ENCODE data around the gene DTNA. TPM values are rescaled to one million over a fixed set of nuclear protein-coding genes. Genes with fewer than 3 reads are reported as not detected.
A peak's percentile ranks its signal among the peaks of the same experiment; 100 is the strongest.

DTNA gene
- total RNA-seq, 1 experiment from 2014 or later = 7.8 TPM

GRCh38 chr18:34787931-34788532 lies 77.9 kb downstream of the DTNA start:
- no peaks in the 10 kb centered on the region for H3K27me3 ChIP-seq (ENCODE audit: low read length)
- intact Hi-C loops (cut with micrococcal nuclease) = loop anchor here (1.0 to 10.0 kb wide), 5 partner anchors 127 to 665 kb away; no protein-coding TSS in a partner anchor
- H3F3A ChIP-seq (ENCODE audit: low read length, unreplicated experiment) = no peaks in the 10 kb centered on the region
- no peak overlapping the region for H3K4me2 ChIP-seq (ENCODE audit: low read length)
- no peak for TF ChIP-seq EZH2phosphoT487 (IDR thresholded peaks at IDR 0.05; ENCODE audit: borderline replicate concordance, low read length)
- peak; percentile 58 for TF ChIP-seq CTCF (conservative IDR thresholded peaks at IDR 0.05; ENCODE audit: low read depth, low read length)
- ATAC-seq (no peak), DNase-seq (peak; percentile 58)
- POLR2A ChIA-PET (ENCODE audit: unreplicated experiment) = no interaction called here
- no peaks in the 10 kb centered on the region for H3K9me2 ChIP-seq (replicated peaks; ENCODE audit: low read length)
- H3K9ac ChIP-seq (ENCODE audit: low read length) = no peak overlapping the region
- H3K36me3 ChIP-seq (ENCODE audit: low read depth, low read length) = no peaks in the 10 kb centered on the region
- H3K4me3 ChIP-seq (ENCODE audit: low read length) = no peak overlapping the region
- CTCF ChIA-PET = interaction anchor here (0.6 to 1.0 kb wide), 5 partner anchors 10 to 126 kb away, joined by 3 to 7 read pairs (median 6); no protein-coding TSS in a partner anchor
- no peaks in the 10 kb centered on the region for H4K20me1 ChIP-seq (ENCODE audit: low read length)
- no peak overlapping the region for H2AFZ ChIP-seq (ENCODE audit: low read length)
- no peak overlapping the region for H3K27ac ChIP-seq (ENCODE audit: low read length)
- no peaks in the 10 kb centered on the region for H3K4me1 ChIP-seq (ENCODE audit: insufficient read depth, low read length)
- no TSS peak for BruUV-seq (replicated peaks)
- no peaks in the 10 kb centered on the region for H3K9me3 ChIP-seq (ENCODE audit: low read length)
- H3K79me2 ChIP-seq (ENCODE audit: low read length) = no peaks in the 10 kb centered on the region

- no peak overlapping the region for H3K4me3 ChIP-seq (ENCODE audit: low read length)
- no TSS peak for BruUV-seq (replicated peaks)
- no peak overlapping the region for H3K9ac ChIP-seq (ENCODE audit: low read length)
- H3K4me1 ChIP-seq (ENCODE audit: insufficient read depth, low read length) = no peaks in the 10 kb centered on the region
- H3K79me2 ChIP-seq (ENCODE audit: low read length) = no peaks in the 10 kb centered on the region
- no peaks in the 10 kb centered on the region for H3F3A ChIP-seq (ENCODE audit: low read length, unreplicated experiment)
- ATAC-seq (no peak; the same call in 1 of the 2 replicates), DNase-seq (peak; percentile 6)
- no peaks in the 10 kb centered on the region for H3K27me3 ChIP-seq (ENCODE audit: low read length)
- no peaks in the 10 kb centered on the region for H3K9me2 ChIP-seq (replicated peaks; ENCODE audit: low read length)
- no peak overlapping the region for H3K4me2 ChIP-seq (ENCODE audit: low read length)
- H3K27ac ChIP-seq (ENCODE audit: low read length) = no peak overlapping the region
- intact Hi-C loops (cut with micrococcal nuclease) = loop anchor here (2.0 to 10.0 kb wide), 2 partner anchors 295 to 437 kb away; no protein-coding TSS in a partner anchor
- TF ChIP-seq CTCF (conservative IDR thresholded peaks at IDR 0.05; ENCODE audit: low read depth, low read length) = no peak
- TF ChIP-seq EZH2phosphoT487 (IDR thresholded peaks at IDR 0.05; ENCODE audit: borderline replicate concordance, low read length) = no peak
- no peak for TF ChIP-seq EZH2 (IDR thresholded peaks at IDR 0.05; ENCODE audit: low read length, unreplicated experiment)
- H4K20me1 ChIP-seq (ENCODE audit: low read length) = no peaks in the 10 kb centered on the region
- no peaks in the 10 kb centered on the region for H3K36me3 ChIP-seq (ENCODE audit: low read depth, low read length)
- no peaks in the 10 kb centered on the region for H3K9me3 ChIP-seq (ENCODE audit: low read length)
- H2AFZ ChIP-seq (ENCODE audit: low read length) = no peak overlapping the region
- CTCF ChIA-PET = no interaction called here
- POLR2A ChIA-PET (ENCODE audit: unreplicated experiment) = no interaction called here
Measured at GRCh38 chr18:34789768-34790344, 79.8 kb downstream of the DTNA start.

- Histone ChIP-seq H2AFZ (ENCODE audit: low read length) (no peak overlapping the region), H3K27me3 (ENCODE audit: low read length) (no peaks in the 10 kb centered on the region), H3K4me1 (ENCODE audit: insufficient read depth, low read length) (no peaks in the 10 kb centered on the region), H3K36me3 (ENCODE audit: low read depth, low read length) (no peaks in the 10 kb centered on the region), H3K4me2 (ENCODE audit: low read length) (no peak overlapping the region), H3K9me3 (ENCODE audit: low read length) (no peaks in the 10 kb centered on the region), H3K9me2 (replicated peaks; ENCODE audit: low read length) (no peaks in the 10 kb centered on the region), H4K20me1 (ENCODE audit: low read length) (no peaks in the 10 kb centered on the region), H3K9ac (ENCODE audit: low read length) (no peak overlapping the region), H3K79me2 (ENCODE audit: low read length) (no peaks in the 10 kb centered on the region), H3K4me3 (ENCODE audit: low read length) (no peak overlapping the region), H3F3A (ENCODE audit: low read length, unreplicated experiment) (no peaks in the 10 kb centered on the region), H3K27ac (ENCODE audit: low read length) (no peak overlapping the region)
- intact Hi-C loops (cut with micrococcal nuclease) = no loop called here
- POLR2A ChIA-PET (ENCODE audit: unreplicated experiment) = no interaction called here
- ATAC-seq (no peak), DNase-seq (no peak)
- CTCF ChIA-PET = no interaction called here
- no TSS peak for BruUV-seq (replicated peaks)
- no peak for TF ChIP-seq EZH2phosphoT487 (IDR thresholded peaks at IDR 0.05; ENCODE audit: borderline replicate concordance, low read length)
- no peak for TF ChIP-seq CTCF (conservative IDR thresholded peaks at IDR 0.05; ENCODE audit: low read depth, low read length)
- no peak for TF ChIP-seq EZH2 (IDR thresholded peaks at IDR 0.05; ENCODE audit: low read length, unreplicated experiment)
Measured at GRCh38 chr18:34794348-34794747, 84.2 kb downstream of the DTNA start.

Data from PC-3 (cell line).